Mesendoderm (in vitro differentiated cells): ENCODE results near the gene STRA6.
A peak's percentile ranks its signal among the peaks of the same experiment; 100 is the strongest.

Experiments used
- DNase-seq: peaks from one replicate; pipeline ENCODE4 v3.0.0; 2013
- H2AK5ac ChIP-seq: 2 replicates; pipeline ENCODE4 v1.6.1; 2013; ENCODE audit warnings: low read length, inconsistent platforms
- H2BK120ac ChIP-seq: 2 replicates; pipeline ENCODE4 v1.6.1; 2013; ENCODE audit warnings: low read depth, mild to moderate bottlenecking, low read length, moderate library complexity, mixed read lengths
- H2BK15ac ChIP-seq: replicated peaks from 2 replicates; pipeline ENCODE4 v1.6.1; 2013; ENCODE audit warnings: low read depth, mild to moderate bottlenecking, moderate library complexity
- H2BK5ac ChIP-seq: 2 replicates; pipeline ENCODE4 v1.6.1; 2013; ENCODE audit warnings: low read length, inconsistent platforms
- H3K18ac ChIP-seq: 2 replicates; pipeline ENCODE4 v1.6.1; 2013; ENCODE audit warnings: mild to moderate bottlenecking, low read length, mixed read lengths
- H3K23ac ChIP-seq: one replicate; pipeline ENCODE4 v1.6.1; 2013; ENCODE audit warnings: low read length
- H3K27ac ChIP-seq: 2 replicates; pipeline ENCODE4 v1.5.1; 2013; ENCODE audit warnings: low read depth, mild to moderate bottlenecking, inconsistent platforms, low read length, moderate library complexity
- H3K27me3 ChIP-seq: 2 replicates; pipeline ENCODE4 v1.6.1; 2013; ENCODE audit warnings: low read length, control low read depth, mild to moderate bottlenecking, inconsistent platforms; ENCODE audit not compliant: insufficient read depth, poor library complexity
- H3K36me3 ChIP-seq: 2 replicates; pipeline ENCODE4 v1.6.1; 2013; ENCODE audit warnings: low read length, inconsistent platforms; ENCODE audit not compliant: control insufficient read depth, insufficient read depth
- H3K4ac ChIP-seq: one replicate; pipeline ENCODE4 v1.6.1; 2013; ENCODE audit warnings: low read depth, mild to moderate bottlenecking, low read length, moderate library complexity
- H3K4me1 ChIP-seq: 2 replicates; pipeline ENCODE4 v1.6.1; 2013; ENCODE audit warnings: low read depth, low read length, inconsistent platforms; ENCODE audit not compliant: control insufficient read depth
- H3K4me2 ChIP-seq: 2 replicates; pipeline ENCODE4 v1.6.1; 2013; ENCODE audit warnings: low read length
- H3K4me3 ChIP-seq: 2 replicates; pipeline ENCODE4 v1.5.1; 2013; ENCODE audit warnings: mild to moderate bottlenecking, low read length
- H3K56ac ChIP-seq: one replicate; pipeline ENCODE4 v1.6.1; 2013; ENCODE audit warnings: low read length
- H3K79me1 ChIP-seq: 2 replicates; pipeline ENCODE4 v1.6.1; 2013; ENCODE audit warnings: low read length, inconsistent platforms
- H3K79me2 ChIP-seq: 2 replicates; pipeline ENCODE4 v1.6.1; 2013; ENCODE audit warnings: mild to moderate bottlenecking, low read length; ENCODE audit not compliant: control insufficient read depth, insufficient read depth
- H3K9ac ChIP-seq: 2 replicates; pipeline ENCODE4 v1.6.1; 2013; ENCODE audit warnings: low read length, inconsistent platforms
- H4K5ac ChIP-seq: one replicate; pipeline ENCODE4 v1.6.1; 2013; ENCODE audit warnings: low read length
- H4K8ac ChIP-seq: one replicate; pipeline ENCODE4 v1.6.1; 2013; ENCODE audit warnings: low read depth, mild to moderate bottlenecking, control low read depth, low read length, moderate library complexity
- WGBS: extraction: QIAGEN DNeasy Blood & Tissue Kit; methylation state at CpG from one replicate; pipeline ENCODE4 v1.1.7; 2013; ENCODE audit warnings: low lambda C conversion rate, missing lambda C conversion rate; ENCODE audit not compliant: insufficient coverage; ENCODE audit errors: extremely low coverage; 5-methylcytosine and 5-hydroxymethylcytosine counted together

Gene STRA6

DNA sequence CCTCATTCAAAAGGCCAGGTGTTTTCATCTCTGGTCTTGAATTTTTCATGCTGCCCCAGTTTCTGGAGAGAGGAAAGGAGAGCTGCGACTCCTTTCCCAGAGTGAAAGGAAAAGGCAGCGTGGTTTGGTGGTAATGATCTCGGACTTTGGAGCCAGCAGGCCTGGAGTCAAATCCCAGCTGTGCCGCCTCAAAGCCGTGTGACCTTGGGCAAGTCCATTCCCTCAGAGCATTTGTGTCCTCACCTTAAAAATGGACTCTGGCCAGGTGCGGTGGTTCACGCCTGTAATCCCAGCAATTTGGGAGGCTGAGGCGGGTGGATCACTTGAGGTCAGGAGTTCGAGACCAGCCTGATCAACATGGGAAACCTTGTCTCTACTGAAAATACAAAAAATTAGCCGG lies 28.9 kb upstream of the STRA6 start:
- Histone ChIP-seq H3K79me2 (no peaks in the 10 kb centered on the region), H3K4me2 (no peak overlapping the region), H3K27me3 (no peaks in the 10 kb centered on the region), H2BK5ac (no peak overlapping the region), H4K8ac (no peak overlapping the region), H2BK120ac (no peak overlapping the region), H2BK15ac (no peak overlapping the region), H3K4ac (no peak overlapping the region), H3K18ac (no peak overlapping the region), H3K36me3 (no peaks in the 10 kb centered on the region), H3K27ac (no peak overlapping the region), H3K9ac (no peak overlapping the region), H3K4me1 (peaks cover 9% of the 10 kb centered on the region), H2AK5ac (no peak overlapping the region), H3K56ac (no peak overlapping the region), H4K5ac (no peak overlapping the region), H3K23ac (no peak overlapping the region), H3K79me1 (no peaks in the 10 kb centered on the region), H3K4me3 (no peak overlapping the region)
- no CpG with 5 or more reads among the region's 10 CpGs for WGBS
- DNase-seq = no peak

DNA sequence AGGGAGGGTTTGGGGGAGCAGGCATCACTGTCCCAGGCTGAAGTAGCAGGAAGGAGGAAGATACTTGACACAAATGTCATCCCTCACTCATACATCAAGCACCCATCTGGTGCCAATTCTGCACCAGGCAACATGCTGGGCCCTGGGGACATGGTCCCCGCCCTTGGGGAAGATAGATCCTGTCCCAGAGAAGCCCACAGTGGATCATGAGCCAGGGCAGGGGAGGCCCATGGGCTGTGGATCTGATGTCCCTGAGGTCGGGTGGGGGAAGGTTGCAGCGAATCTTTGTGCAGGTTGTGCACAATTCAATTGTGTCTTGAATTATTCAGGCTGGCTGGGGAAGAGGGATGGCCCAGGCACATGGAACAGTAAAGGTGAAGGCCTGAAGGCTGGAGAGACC lies 27.1 kb upstream of the STRA6 start:
- Histone ChIP-seq H3K27me3 (no peaks in the 10 kb centered on the region), H3K4me2 (no peak overlapping the region), H3K18ac (no peak overlapping the region), H3K9ac (no peak overlapping the region), H3K36me3 (no peaks in the 10 kb centered on the region), H3K4me3 (no peak overlapping the region), H2AK5ac (no peak overlapping the region), H3K4me1 (peaks cover 12% of the 10 kb centered on the region), H3K79me1 (no peaks in the 10 kb centered on the region), H3K4ac (no peak overlapping the region), H3K27ac (no peak overlapping the region), H3K23ac (no peak overlapping the region), H4K8ac (no peak overlapping the region), H2BK15ac (no peak overlapping the region), H2BK120ac (no peak overlapping the region), H4K5ac (no peak overlapping the region), H2BK5ac (no peak overlapping the region), H3K56ac (no peak overlapping the region), H3K79me2 (no peaks in the 10 kb centered on the region)
- WGBS = no CpG with 5 or more reads among the region's 3 CpGs
- no peak for DNase-seq

DNA sequence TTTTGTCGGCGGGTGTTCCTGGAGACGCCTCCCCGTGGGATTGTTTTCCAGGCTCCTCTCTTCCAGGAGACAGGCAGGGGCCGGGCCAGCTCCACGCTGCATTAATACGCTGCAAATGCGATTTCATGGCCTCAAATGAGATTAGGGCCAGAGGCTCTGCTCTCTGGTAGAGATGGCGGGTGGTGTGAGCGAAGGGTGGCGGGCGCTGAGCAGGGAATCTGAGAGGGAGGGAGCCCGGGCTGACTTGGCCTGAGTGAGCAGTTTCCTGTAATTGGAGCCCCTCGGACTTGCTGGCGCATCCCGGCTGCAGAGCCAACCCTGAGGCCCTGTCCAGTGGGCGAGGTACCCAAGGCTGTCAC lies 26.1 kb upstream of the STRA6 start:
- Histone ChIP-seq H2BK120ac (no peak overlapping the region), H4K5ac (no peak overlapping the region), H3K79me1 (no peaks in the 10 kb centered on the region), H3K4me3 (no peak overlapping the region), H3K23ac (no peak overlapping the region), H3K79me2 (no peaks in the 10 kb centered on the region), H2BK15ac (no peak overlapping the region), H4K8ac (no peak overlapping the region), H3K56ac (no peak overlapping the region), H3K4me1 (peaks cover 11% of the 10 kb centered on the region), H3K18ac (no peak overlapping the region), H3K4ac (no peak overlapping the region), H2BK5ac (no peak overlapping the region), H3K27me3 (peaks cover 2% of the 10 kb centered on the region), H3K9ac (no peak overlapping the region), H3K36me3 (no peaks in the 10 kb centered on the region), H2AK5ac (no peak overlapping the region), H3K4me2 (no peak overlapping the region), H3K27ac (no peak overlapping the region)
- peak; percentile 74 for DNase-seq
- no CpG with 5 or more reads among the region's 17 CpGs for WGBS

DNA sequence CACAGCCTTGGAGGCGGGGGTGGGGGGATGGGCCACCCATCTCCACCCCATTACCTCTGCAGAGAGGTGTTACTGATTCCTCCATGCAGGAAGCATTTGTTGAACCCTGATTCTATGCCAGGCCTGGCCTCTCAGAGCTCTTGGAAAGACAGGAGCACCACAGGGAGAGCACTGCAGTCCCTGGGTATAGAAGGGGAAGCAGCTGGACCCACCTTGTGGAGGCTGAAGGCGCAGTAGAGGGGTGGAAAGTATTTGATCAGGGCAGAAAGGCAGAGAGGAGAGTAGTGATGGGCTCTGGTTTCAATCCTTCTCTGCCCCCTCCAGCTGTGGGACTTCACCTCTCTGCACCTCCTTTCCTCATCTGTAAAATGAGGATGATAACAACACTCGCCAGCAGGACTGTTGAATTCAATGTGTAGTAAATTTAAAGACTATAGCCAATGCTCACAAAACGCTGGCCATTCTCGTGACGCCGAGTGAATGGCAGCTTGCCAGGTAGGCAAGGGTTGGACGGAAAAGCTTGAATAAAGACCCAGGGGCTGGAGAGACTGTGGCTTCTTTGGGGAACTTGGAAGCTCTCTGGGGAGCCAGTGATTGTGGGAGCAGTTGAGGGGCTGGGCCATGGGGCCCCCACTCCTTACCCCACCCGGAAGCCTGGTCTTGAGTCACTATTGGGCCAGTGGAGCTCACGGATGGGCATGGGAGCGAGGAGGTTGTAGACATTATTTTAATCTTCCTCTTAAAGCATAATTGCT lies 25.6 kb upstream of the STRA6 start:
- Histone ChIP-seq H3K4me3 (no peak overlapping the region), H3K79me2 (no peaks in the 10 kb centered on the region), H3K79me1 (no peaks in the 10 kb centered on the region), H3K4ac (peak overlapping the region; percentile 38), H3K18ac (peak overlapping the region; percentile 11), H2BK15ac (no peak overlapping the region), H3K27ac (no peak overlapping the region), H3K36me3 (no peaks in the 10 kb centered on the region), H4K8ac (no peak overlapping the region), H3K23ac (no peak overlapping the region), H2AK5ac (no peak overlapping the region), H3K56ac (peak overlapping the region; percentile 57), H3K27me3 (peaks cover 2% of the 10 kb centered on the region), H2BK5ac (peak overlapping the region; percentile 17), H3K9ac (no peak overlapping the region), H4K5ac (no peak overlapping the region), H3K4me1 (peaks cover 16% of the 10 kb centered on the region), H2BK120ac (no peak overlapping the region), H3K4me2 (no peak overlapping the region)
- no peak for DNase-seq
- no CpG with 5 or more reads among the region's 11 CpGs for WGBS

DNA sequence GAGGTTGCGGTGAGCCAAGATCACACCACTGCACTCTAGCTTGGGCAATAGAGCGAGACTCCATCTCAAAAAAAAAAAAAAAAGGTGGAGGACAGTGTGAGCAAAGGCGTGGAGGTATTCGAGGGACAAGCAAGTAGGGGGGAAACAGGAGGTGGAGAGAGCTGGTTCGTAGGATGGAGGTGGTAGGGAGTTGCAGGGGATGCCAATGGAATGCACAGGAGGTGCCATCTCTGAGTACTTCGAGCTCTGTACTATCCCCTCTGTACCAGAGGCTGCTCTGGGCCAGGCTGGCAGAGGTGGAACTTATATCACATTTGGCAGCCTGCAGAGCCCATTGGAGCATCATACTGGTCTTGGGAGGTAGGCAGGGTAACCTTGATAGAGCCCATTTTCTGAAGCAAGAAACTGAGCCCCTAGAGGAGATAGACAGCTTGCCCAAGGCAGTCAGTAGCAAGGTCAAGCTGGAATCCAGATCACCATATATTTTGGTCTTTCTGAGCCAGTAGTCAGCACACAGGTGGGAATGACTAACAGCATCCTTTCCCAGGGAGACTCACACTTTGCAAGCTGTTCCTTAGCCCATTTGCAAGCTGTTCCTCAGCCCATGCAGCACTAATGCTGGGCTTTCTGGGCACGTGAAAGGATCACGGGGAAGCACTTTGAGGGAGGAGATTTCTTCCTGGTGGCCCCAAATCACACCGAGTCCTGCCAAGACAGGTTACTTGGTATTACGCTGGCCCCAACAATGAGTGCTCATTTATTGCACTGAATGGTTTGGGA lies 24.4 kb upstream of the STRA6 start:
- no peak overlapping the region for H4K8ac ChIP-seq
- no peak overlapping the region for H3K9ac ChIP-seq
- no peak overlapping the region for H3K27ac ChIP-seq
- H3K79me1 ChIP-seq = no peaks in the 10 kb centered on the region
- H4K5ac ChIP-seq = no peak overlapping the region
- no peak overlapping the region for H3K23ac ChIP-seq
- no peak overlapping the region for H3K4ac ChIP-seq
- H3K36me3 ChIP-seq = no peaks in the 10 kb centered on the region
- H3K4me1 ChIP-seq = peaks cover 21% of the 10 kb centered on the region
- no peaks in the 10 kb centered on the region for H3K79me2 ChIP-seq
- H2AK5ac ChIP-seq = no peak overlapping the region
- no peak overlapping the region for H3K18ac ChIP-seq
- no CpG with 5 or more reads among the region's 10 CpGs for WGBS
- no peak overlapping the region for H2BK15ac ChIP-seq
- H3K27me3 ChIP-seq = peaks cover 7% of the 10 kb centered on the region
- DNase-seq = no peak
- no peak overlapping the region for H2BK5ac ChIP-seq
- H3K4me2 ChIP-seq = no peak overlapping the region
- no peak overlapping the region for H2BK120ac ChIP-seq
- H3K56ac ChIP-seq = no peak overlapping the region
- H3K4me3 ChIP-seq = no peak overlapping the region
